ENCODE measurements around the gene ENO2. TPM values are rescaled to one million over a fixed set of nuclear protein-coding genes. Genes with fewer than 3 reads are reported as not detected.
"Not testable (repeated sequence)": the region's sequence is repeated elsewhere in the genome, so short reads cannot be mapped to it uniquely, and the experiment has no call there.

Gene ENO2
- total RNA-seq, 1 experiment from 2014 or later, result 33.5 TPM

GRCh38 chr12:6888360-6888759 lies 26.0 kb upstream of the ENO2 start:
- ATAC-seq, result no peak
- Histone ChIP-seq H3K4me1 (ENCODE audit: control insufficient read depth, insufficient read depth, low read length) (0 out of 2 replicates have a peak, but pooled peaks cover 4% of the 10 kb centered on the region), H3K27me3 (ENCODE audit: control insufficient read depth, insufficient read depth, low read length) (no peaks in the 10 kb centered on the region), H3K27ac (ENCODE audit: low read length) (no peak overlapping the region), H3K4me3 (ENCODE audit: low read depth in 2 of 2, low read length in 2 of 2) (no peak overlapping the region), H3K9me3 (ENCODE audit: control insufficient read depth, insufficient read depth, low read depth, low read length) (no peaks in the 10 kb centered on the region), H3K36me3 (ENCODE audit: control insufficient read depth, insufficient read depth, low read length) (no peaks in the 10 kb centered on the region)
- POLR2A ChIA-PET, result no interaction called here
- no peak for DNase-seq (ENCODE audit: low read depth, low spot score)
- in situ Hi-C loops (cut with HindIII; ENCODE audit: low pct_unique_long_range_greater_than_20kb, low sequenced_read_pairs), result no loop called here
- BruUV-seq (replicated peaks), result no TSS peak
- CTCF ChIA-PET, result no interaction called here
- TF ChIP-seq SIN3A (IDR thresholded peaks at IDR 0.05; ENCODE audit: borderline replicate concordance, insufficient read depth, low read depth, low read length) (no peak), POLR2AphosphoS5 (IDR thresholded peaks at IDR 0.05; ENCODE audit: low read depth, low read length) (no peak), REST (IDR thresholded peaks at IDR 0.05; ENCODE audit: insufficient read depth in 1 of 2, low read depth in 2 of 2, low read length in 1 of 2) (no peak), TCF7L2 (IDR thresholded peaks at IDR 0.05; ENCODE audit: low read depth, low read length) (no peak), CTCF (IDR thresholded peaks at IDR 0.05) (no peak)
- intact Hi-C loops (cut with micrococcal nuclease; ENCODE audit: unreplicated experiment), result no loop called here

GRCh38 chr12:6888794-6889193 lies 25.6 kb upstream of the ENO2 start:
- H3K4me1 ChIP-seq (ENCODE audit: control insufficient read depth, insufficient read depth, low read length); POLR2A ChIA-PET; in situ Hi-C loops (cut with HindIII; ENCODE audit: low pct_unique_long_range_greater_than_20kb, low sequenced_read_pairs): not testable (repeated sequence)

GRCh38 chr12:6889775-6890573 lies 24.4 kb upstream of the ENO2 start:
- POLR2A ChIA-PET; BruUV-seq (replicated peaks); H3K4me1 ChIP-seq (ENCODE audit: control insufficient read depth, insufficient read depth, low read length); DNase-seq (ENCODE audit: low read depth, low spot score); H3K9me3 ChIP-seq (ENCODE audit: control insufficient read depth, insufficient read depth, low read depth, low read length); H3K36me3 ChIP-seq (ENCODE audit: control insufficient read depth, insufficient read depth, low read length); ATAC-seq; intact Hi-C loops (cut with micrococcal nuclease; ENCODE audit: unreplicated experiment); in situ Hi-C loops (cut with HindIII; ENCODE audit: low pct_unique_long_range_greater_than_20kb, low sequenced_read_pairs); H3K27me3 ChIP-seq (ENCODE audit: control insufficient read depth, insufficient read depth, low read length); CTCF ChIA-PET; H3K4me3 ChIP-seq (ENCODE audit: low read depth in 2 of 2, low read length in 2 of 2): not testable (repeated sequence)
- peak overlapping the region; percentile 95 for H3K27ac ChIP-seq (ENCODE audit: low read length)

More at GRCh38 chr12:6888794-6889193, 25.6 kb upstream of the ENO2 start:
- ATAC-seq; H3K4me3 ChIP-seq (ENCODE audit: low read depth in 2 of 2, low read length in 2 of 2); intact Hi-C loops (cut with micrococcal nuclease; ENCODE audit: unreplicated experiment); H3K36me3 ChIP-seq (ENCODE audit: control insufficient read depth, insufficient read depth, low read length); CTCF ChIA-PET; H3K9me3 ChIP-seq (ENCODE audit: control insufficient read depth, insufficient read depth, low read depth, low read length); BruUV-seq (replicated peaks); H3K27me3 ChIP-seq (ENCODE audit: control insufficient read depth, insufficient read depth, low read length); H3K27ac ChIP-seq (ENCODE audit: low read length); DNase-seq (ENCODE audit: low read depth, low spot score): not testable (repeated sequence)
